HepG2 (cell line): Measurements from ENCODE around the gene HELZ2. TPM values are rescaled to one million over a fixed set of nuclear protein-coding genes. Genes with fewer than 3 reads are reported as not detected.

Source experiments
- LCORL ChIP-seq, 2 experiments: fragments of 450-650 bp in 1 of 2; sonication (generic) in 1 of 2; formaldehyde crosslinking in 1 of 2; IDR thresholded peaks; 2 replicates each; pipeline versions ENCODE4 v1.5.0 to v1.6.1; 2017 to 2020; ENCODE audit warnings: antibody characterized with exemption in 1 of 2, missing genetic modification reagents in 1 of 2
- NFIB ChIP-seq: sonication (generic); formaldehyde crosslinking; IDR thresholded peaks from 2 replicates; pipeline ENCODE4 v1.9.0; 2021; ENCODE audit warnings: missing genetic modification reagents, mild to moderate bottlenecking, borderline replicate concordance
- NR2F2 ChIP-seq: IDR thresholded peaks from 2 replicates; pipeline ENCODE4 v1.6.1; 2012; ENCODE audit warnings: low read depth, inconsistent platforms, borderline replicate concordance
- NRL ChIP-seq: sonication (generic); formaldehyde crosslinking; IDR thresholded peaks from 2 replicates; pipeline ENCODE4 v1.5.0; 2020; ENCODE audit warnings: missing genetic modification reagents, mild to moderate bottlenecking, moderate library complexity, borderline replicate concordance
- PAXIP1 ChIP-seq: sonication (generic); formaldehyde crosslinking; conservative IDR thresholded peaks from 2 replicates; pipeline ENCODE4 v1.4.0; 2020; ENCODE audit warnings: mild to moderate bottlenecking, missing genetic modification reagents, moderate library complexity
- PCBP1 ChIP-seq: fragments of 200-400 bp; formaldehyde crosslinking; IDR thresholded peaks from 2 replicates; pipeline ENCODE4 v1.6.1; 2017; ENCODE audit warnings: mild to moderate bottlenecking, low read depth, low read length, borderline replicate concordance
- SP1 ChIP-seq, 2 experiments: fragments of 450-650 bp in 1 of 2; sonication (generic) in 1 of 2; formaldehyde crosslinking in 1 of 2; IDR thresholded peaks; 2 replicates each; pipeline versions ENCODE4 v1.4.0 to v1.6.1; 2016 to 2020; ENCODE audit warnings: missing genetic modification reagents in 1 of 2
- TBX3 ChIP-seq: fragments of 450-650 bp; IDR thresholded peaks from 2 replicates; pipeline ENCODE4 v1.6.1; 2017; ENCODE audit warnings: antibody characterized with exemption, mild to moderate bottlenecking, inconsistent platforms, borderline replicate concordance
- ZNF205 ChIP-seq: IDR thresholded peaks from 2 replicates; pipeline ENCODE4 v1.6.1; 2018; ENCODE audit warnings: missing biosample characterization, missing genetic modification reagents
- ZNF281 ChIP-seq: sonication (generic); formaldehyde crosslinking; IDR thresholded peaks from 2 replicates; pipeline ENCODE4 v1.4.0; 2020; ENCODE audit warnings: missing genetic modification reagents, borderline replicate concordance
- ZNF543 ChIP-seq: sonication (generic); formaldehyde crosslinking; IDR thresholded peaks from 2 replicates; pipeline ENCODE4 v1.4.0; 2020; ENCODE audit warnings: mild to moderate bottlenecking, missing genetic modification reagents
- ZNF724P ChIP-seq: sonication (generic); formaldehyde crosslinking; IDR thresholded peaks from 2 replicates; pipeline ENCODE4 v1.8.0; 2022; ENCODE audit warnings: missing genetic modification reagents, borderline replicate concordance
- polyA plus RNA-seq, 8 experiments: library from polyadenylated mRNA; depleted of rRNA in 3 of 8; stranded (reverse) in 7 of 8; unstranded in 1 of 8; fragments of >200 nt; fragmentation: Illumina TruSeq in 4 of 8; extraction: Trizol in 4 of 8; gene quantifications; 2 replicates each; pipeline versions ENCODE4 v1.2.1 to v1.2.3, GENCODE V29; 2011 to 2016; ENCODE audit warnings: low read depth in 4 of 8, missing spikeins in 1 of 8, mixed read lengths in 1 of 8; ENCODE audit not compliant: insufficient read depth in 1 of 8
- total RNA-seq, 5 experiments: library from RNA; depleted of rRNA; stranded (reverse); fragments of >200 nt; fragmentation: Illumina TruSeq; extraction: Trizol; gene quantifications; 2 replicates each; pipeline ENCODE4 v1.2.3, GENCODE V29; 2016; ENCODE audit warnings: low read depth in 1 of 5
- TF ChIP-seq, protein P1 (sequence below): sonication (generic); formaldehyde crosslinking; IDR thresholded peaks from 2 replicates; pipeline ENCODE4 v1.5.0; 2020; ENCODE audit warnings: missing genetic modification reagents

HELZ2 gene
- total and polyA plus RNA-seq, 2 of the 13 experiments (the other 11 are each of a cell fraction or from before 2014, with no cell fraction given): 9.6 to 10.1 TPM

DNA sequence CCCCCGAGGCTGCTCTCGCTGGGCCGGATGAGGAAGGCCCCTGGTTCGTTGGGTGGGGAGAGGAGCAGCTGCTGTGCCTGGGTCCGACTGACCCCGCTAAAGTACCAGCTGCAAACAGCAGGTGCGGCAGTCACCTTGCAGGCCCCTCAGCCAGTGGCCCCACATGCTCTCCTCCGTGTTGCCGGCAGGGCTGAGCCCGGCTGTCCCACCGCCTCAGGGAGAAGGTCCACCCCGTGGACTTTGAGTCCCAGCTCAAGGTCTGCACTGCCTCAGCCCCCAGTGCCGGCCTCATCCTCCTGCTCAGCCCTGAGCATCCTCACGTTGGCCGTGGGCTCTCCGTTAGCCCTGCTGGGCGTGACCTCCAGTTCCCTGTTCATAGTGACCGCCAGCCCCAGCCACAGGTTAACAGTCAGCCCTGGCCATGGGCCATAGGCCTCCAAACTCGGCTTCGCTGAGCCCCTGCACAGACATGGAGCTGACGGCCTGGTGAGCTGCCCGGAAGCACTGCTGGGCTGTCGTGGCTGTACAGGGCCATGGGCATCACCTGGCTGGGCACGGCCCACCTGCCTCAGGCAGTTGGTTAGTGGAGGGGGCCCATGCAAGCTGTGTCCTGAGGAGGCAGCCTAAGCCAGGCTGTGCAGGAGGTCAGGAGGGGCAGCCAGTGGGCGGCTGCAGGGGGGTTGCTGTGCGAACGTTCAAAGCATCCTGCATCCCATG, 29.6 kb downstream of the HELZ2 start (continued):
- peak; percentile 78; the same call in 1 of the 2 replicates for TF ChIP-seq NFIB (CRISPR knock-in tag)
- peak; percentile 11; the same call in 1 of the 2 replicates for TF ChIP-seq TBX3
- TF ChIP-seq, protein P1, sequence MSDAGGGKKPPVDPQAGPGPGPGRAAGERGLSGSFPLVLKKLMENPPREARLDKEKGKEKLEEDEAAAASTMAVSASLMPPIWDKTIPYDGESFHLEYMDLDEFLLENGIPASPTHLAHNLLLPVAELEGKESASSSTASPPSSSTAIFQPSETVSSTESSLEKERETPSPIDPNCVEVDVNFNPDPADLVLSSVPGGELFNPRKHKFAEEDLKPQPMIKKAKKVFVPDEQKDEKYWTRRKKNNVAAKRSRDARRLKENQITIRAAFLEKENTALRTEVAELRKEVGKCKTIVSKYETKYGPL (CRISPR knock-in tag): no peak
- no peak for TF ChIP-seq SP1 (IDR thresholded peaks at IDR 0.05)
- TF ChIP-seq SP1 (CRISPR knock-in tag; IDR thresholded peaks at IDR 0.05): 0 out of 2 replicates have a peak, but pooled peaks have one; percentile 32
- peak; percentile 60 for TF ChIP-seq NRL (CRISPR knock-in tag)
- 0 out of 2 replicates have a peak, but pooled peaks have one; percentile 65 for TF ChIP-seq ZNF543 (CRISPR knock-in tag)
- TF ChIP-seq ZNF281 (CRISPR knock-in tag): peak; percentile 35; the same call in 1 of the 2 replicates
- TF ChIP-seq PAXIP1 (CRISPR knock-in tag): peak; percentile 85
- 0 out of 2 replicates have a peak, but pooled peaks have one; percentile 74 for TF ChIP-seq PCBP1
- TF ChIP-seq NR2F2: no peak
- TF ChIP-seq ZNF724P (CRISPR knock-in tag): peak; percentile 24; the same call in 1 of the 2 replicates
- TF ChIP-seq LCORL (IDR thresholded peaks at IDR 0.05): no peak
- peak; percentile 90 for TF ChIP-seq LCORL (CRISPR knock-in tag; IDR thresholded peaks at IDR 0.05)
- peak; percentile 20; the same call in 1 of the 2 replicates for TF ChIP-seq ZNF205 (CRISPR knock-in tag)
